Liver (tissue), 9 donors: Measurements from ENCODE around the gene CCBE1. TPM values are rescaled to one million over a fixed set of nuclear protein-coding genes. Genes with fewer than 3 reads are reported as not detected.
A peak's percentile ranks its signal among the peaks of the same experiment; 100 is the strongest.
"Not testable (repeated sequence)": the region's sequence is repeated elsewhere in the genome, so short reads cannot be mapped to it uniquely, and the experiment has no call there.

ENCODE experiments used
- DNase-seq: peaks from one replicate; pipeline ENCODE4 v3.0.0-alpha.2; 2017; ENCODE audit warnings: low spot score
- H3K27ac ChIP-seq, 2 donors: one replicate each; pipeline ENCODE4 v1.7.0; 2013; ENCODE audit warnings: inconsistent platforms in 2 of 2, low read length in 2 of 2, control low read depth in 1 of 2, low read depth in 1 of 2, mild to moderate bottlenecking in 1 of 2
- H3K27me3 ChIP-seq, 4 donors: one replicate each; pipeline versions ENCODE4 v1.6.1 to v1.7.0; 2013; ENCODE audit warnings: low read length in 3 of 4, inconsistent platforms in 1 of 4, mild to moderate bottlenecking in 1 of 4, moderate library complexity in 1 of 4; ENCODE audit not compliant: control insufficient read depth in 4 of 4, insufficient read depth in 4 of 4
- H3K36me3 ChIP-seq, 4 donors: one replicate each; pipeline versions ENCODE4 v1.6.1 to v1.7.0; 2013; ENCODE audit warnings: low read length in 3 of 4, mild to moderate bottlenecking in 3 of 4, low read depth in 1 of 4, moderate library complexity in 1 of 4; ENCODE audit not compliant: control insufficient read depth in 4 of 4, insufficient read depth in 3 of 4
- H3K4me1 ChIP-seq, 4 donors: one replicate each; pipeline versions ENCODE4 v1.6.1 to v1.7.0; 2013; ENCODE audit warnings: low read length in 3 of 4, mild to moderate bottlenecking in 3 of 4, moderate library complexity in 1 of 4; ENCODE audit not compliant: control insufficient read depth in 4 of 4, insufficient read depth in 4 of 4
- H3K4me3 ChIP-seq, 3 donors: one replicate each; pipeline versions ENCODE4 v1.6.1 to v1.7.0; 2013; ENCODE audit warnings: low read length in 3 of 3, control low read depth in 1 of 3, low read depth in 1 of 3, mild to moderate bottlenecking in 1 of 3
- H3K9ac ChIP-seq, 2 donors: one replicate each; pipeline ENCODE4 v1.7.0; 2013; ENCODE audit warnings: low read length in 2 of 2, mild to moderate bottlenecking in 2 of 2, moderate library complexity in 2 of 2, control low read depth in 1 of 2, low read depth in 1 of 2
- H3K9me3 ChIP-seq, 4 donors: one replicate each; pipeline versions ENCODE4 v1.6.1 to v1.7.0; 2013; ENCODE audit warnings: low read length in 3 of 4; ENCODE audit not compliant: control insufficient read depth in 4 of 4
- EGR1 ChIP-seq, 2 donors: IDR thresholded peaks; 2 replicates each; pipeline ENCODE4 v1.6.1; 2016 to 2018; ENCODE audit warnings: antibody characterized with exemption in 2 of 2, low read depth in 2 of 2
- FOXA1 ChIP-seq: IDR thresholded peaks from 2 replicates; pipeline ENCODE4 v1.6.1; 2016; ENCODE audit warnings: antibody characterized with exemption
- FOXA2 ChIP-seq: IDR thresholded peaks from 2 replicates; pipeline ENCODE4 v1.6.1; 2016; ENCODE audit warnings: antibody characterized with exemption
- GABPA ChIP-seq, 2 donors: IDR thresholded peaks in 1 of 2; conservative IDR thresholded peaks in 1 of 2; 2 replicates each; pipeline ENCODE4 v1.6.1; 2016; ENCODE audit warnings: antibody characterized with exemption in 2 of 2, mild to moderate bottlenecking in 1 of 2, moderate library complexity in 1 of 2
- HNF4A ChIP-seq, 2 donors: conservative IDR thresholded peaks; 2 replicates each; pipeline ENCODE4 v1.6.1; 2016; ENCODE audit warnings: antibody characterized with exemption in 2 of 2, mild to moderate bottlenecking in 2 of 2
- HNF4G ChIP-seq: IDR thresholded peaks from 2 replicates; pipeline ENCODE4 v1.6.1; 2016; ENCODE audit warnings: antibody characterized with exemption
- JUND ChIP-seq, 2 donors: IDR thresholded peaks; 2 replicates each; pipeline ENCODE4 v1.6.1; 2016; ENCODE audit warnings: antibody characterized with exemption in 2 of 2
- NR2F2 ChIP-seq: IDR thresholded peaks from 2 replicates; pipeline ENCODE4 v1.6.1; 2016; ENCODE audit warnings: antibody characterized with exemption
- TAF1 ChIP-seq: conservative IDR thresholded peaks from 2 replicates; pipeline ENCODE4 v1.6.1; 2016; ENCODE audit warnings: antibody characterized with exemption, mild to moderate bottlenecking
- YY1 ChIP-seq: IDR thresholded peaks from 2 replicates; pipeline ENCODE4 v1.6.1; 2016; ENCODE audit warnings: antibody characterized with exemption, mild to moderate bottlenecking
- WGBS: extraction: QIAGEN DNeasy Blood & Tissue Kit; methylation state at CpG from one replicate; pipeline ENCODE4 v1.1.7; 2013; 5-methylcytosine and 5-hydroxymethylcytosine counted together
- polyA plus RNA-seq, 2 donors: library from polyadenylated mRNA; stranded (reverse) in 1 of 2; unstranded in 1 of 2; fragments of 200-250 nt in 1 of 2; fragments of >200 nt in 1 of 2; fragmentation: Nextera tagmentation in 1 of 2; extraction: Ambion mirVana in 1 of 2; gene quantifications; one replicate each; pipeline versions ENCODE4 v1.2.1 to v1.2.3, GENCODE V29; 2013 to 2015
- total RNA-seq, 2 donors: library from RNA; depleted of rRNA; stranded (reverse); fragments of >200 nt; gene quantifications; one replicate each; pipeline ENCODE4 v1.2.3, GENCODE V29; 2014
- TF ChIP-seq, protein P1 (sequence below): IDR thresholded peaks from 2 replicates; pipeline ENCODE4 v1.6.1; 2016; ENCODE audit warnings: antibody characterized with exemption
- TF ChIP-seq, protein P2 (sequence below): IDR thresholded peaks from 2 replicates; pipeline ENCODE4 v1.6.1; 2016; ENCODE audit warnings: antibody characterized with exemption, mild to moderate bottlenecking
- TF ChIP-seq, protein P3 (sequence below): IDR thresholded peaks from 2 replicates; pipeline ENCODE4 v1.6.1; 2016; ENCODE audit warnings: antibody characterized with exemption
- TF ChIP-seq, protein P4 (sequence below): fragments of 150-350 bp; IDR thresholded peaks from 2 replicates; pipeline ENCODE4 v1.5.1; 2017; ENCODE audit warnings: improper control_type of control experiment, low read depth, low read length; ENCODE audit not compliant: missing input control
- TF ChIP-seq, protein P5 (sequence below): IDR thresholded peaks from 2 replicates; pipeline ENCODE4 v1.6.1; 2016; ENCODE audit warnings: antibody characterized with exemption
- donor health status: healthy.
- donor health status: healthy.
- donor health status: healthy.
- donor health status: healthy.
- donor health status: healthy.

Gene CCBE1
- total and polyA plus RNA-seq, 4 donors = 1.8 to 2.6 (median 2.2) TPM

DNA sequence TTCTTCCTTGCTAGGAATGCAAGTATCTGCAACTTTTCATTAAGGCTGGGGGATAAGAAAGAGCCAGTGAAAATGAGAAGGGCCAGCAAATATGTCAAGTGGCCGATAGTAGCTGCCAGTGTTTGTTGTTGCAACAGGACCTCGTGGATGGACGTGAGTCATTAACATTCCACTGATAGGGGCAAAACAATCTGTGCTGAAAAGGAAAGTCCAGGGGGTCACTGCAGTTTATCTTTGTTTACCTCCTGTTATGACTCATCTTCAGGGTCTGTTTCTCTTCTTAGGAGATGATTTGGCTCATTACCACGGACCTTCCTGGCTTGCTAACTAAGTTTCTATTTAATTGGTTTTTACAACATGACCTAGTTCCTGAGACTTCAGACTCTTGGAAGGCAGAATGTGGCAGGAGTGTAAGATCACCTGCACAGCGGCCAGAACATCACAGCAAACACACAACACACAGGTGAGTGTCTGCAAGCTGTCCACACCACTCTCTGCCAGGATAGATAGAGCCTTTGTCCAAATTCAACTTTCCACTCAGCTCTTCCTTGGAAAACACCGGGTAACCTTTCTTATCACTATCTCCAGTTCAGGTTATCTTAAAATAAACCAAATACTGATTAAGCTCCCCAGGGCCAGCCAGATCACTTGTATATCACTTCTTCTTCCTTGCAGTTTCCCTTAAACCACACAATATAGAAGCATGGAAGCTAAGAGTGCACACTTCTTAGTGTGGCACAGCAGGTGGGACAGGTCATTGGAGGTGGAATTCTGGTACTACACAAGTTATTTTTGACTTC lies 180.7 kb downstream of the CCBE1 start (continued):
- TF ChIP-seq, protein P1, sequence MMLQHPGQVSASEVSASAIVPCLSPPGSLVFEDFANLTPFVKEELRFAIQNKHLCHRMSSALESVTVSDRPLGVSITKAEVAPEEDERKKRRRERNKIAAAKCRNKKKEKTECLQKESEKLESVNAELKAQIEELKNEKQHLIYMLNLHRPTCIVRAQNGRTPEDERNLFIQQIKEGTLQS = peak; percentile 85

DNA sequence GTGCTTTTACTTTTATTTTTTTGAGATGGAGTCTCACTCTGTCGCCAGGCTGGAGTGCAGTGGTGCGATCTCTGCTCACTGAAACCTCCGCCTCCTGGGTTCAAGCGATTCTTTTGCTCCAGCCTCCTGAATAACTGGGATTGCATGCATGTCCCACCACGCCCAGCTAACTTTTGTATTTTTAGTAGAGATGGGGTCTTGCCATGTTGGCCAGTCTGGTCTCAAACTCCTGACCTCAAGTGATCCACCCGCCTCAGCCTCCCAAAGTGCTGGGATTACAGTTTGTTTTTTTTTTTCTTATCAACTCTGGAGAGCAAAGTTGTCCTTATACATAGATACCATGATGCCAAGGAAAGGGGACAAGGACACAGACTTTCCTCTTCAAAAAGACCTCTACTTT lies 181.3 kb downstream of the CCBE1 start:
- H3K4me1 ChIP-seq, H3K9me3 ChIP-seq, DNase-seq, H3K9ac ChIP-seq, H3K36me3 ChIP-seq, H3K4me3 ChIP-seq, H3K27me3 ChIP-seq: not testable (repeated sequence)
- 62% methylated on average over 6 of the region's 6 CpGs for WGBS
- H3K27ac ChIP-seq = peak overlapping the region in 1 of 2 donors; percentile 4

DNA sequence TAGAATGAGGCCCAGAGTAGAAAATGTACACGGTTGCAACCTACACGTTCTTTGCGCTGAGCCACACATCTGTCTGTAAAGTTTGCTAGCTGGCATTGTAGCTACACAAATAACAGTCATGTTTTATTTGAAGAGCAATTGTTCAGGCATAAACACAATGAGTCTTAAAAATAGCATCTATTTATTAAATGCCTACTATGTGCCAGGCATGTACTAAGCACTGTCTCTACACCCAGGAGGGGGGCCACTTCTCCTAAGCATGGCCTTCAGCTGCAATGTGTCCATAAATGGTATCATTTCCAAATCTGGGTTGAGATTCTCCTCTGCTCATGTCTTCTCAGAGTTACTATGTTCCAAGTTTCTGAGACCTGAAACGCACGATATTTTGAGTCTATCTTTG lies 182.1 kb downstream of the CCBE1 start:
- Histone ChIP-seq H3K36me3 (no peaks in the 10 kb centered on the region), H3K27ac (no peak overlapping the region), H3K9ac (no peak overlapping the region), H3K4me3 (no peak overlapping the region), H3K4me1 (peaks cover 0 to 4% (median 0%) of the 10 kb centered on the region in 4 donors), H3K27me3 (peaks cover 0 to 3% (median 1%) of the 10 kb centered on the region in 4 donors), H3K9me3 (no peaks in the 10 kb centered on the region)
- WGBS = 76% methylated on average over 5 of the region's 5 CpGs
- TF ChIP-seq HNF4A (conservative IDR thresholded peaks at IDR 0.05) (no peak), TAF1 (no peak), GABPA (IDR thresholded peaks at IDR 0.05 in 1 of 2, conservative IDR thresholded peaks at IDR 0.05 in 1 of 2) (no peak), HNF4G (no peak), JUND (IDR thresholded peaks at IDR 0.05) (no peak), FOXA2 (no peak), NR2F2 (no peak), FOXA1 (no peak), YY1 (no peak), EGR1 (IDR thresholded peaks at IDR 0.05; ENCODE audit: low read depth in 2 of 2) (no peak)
- TF ChIP-seq, protein P1 = no peak
- TF ChIP-seq, protein P2, sequence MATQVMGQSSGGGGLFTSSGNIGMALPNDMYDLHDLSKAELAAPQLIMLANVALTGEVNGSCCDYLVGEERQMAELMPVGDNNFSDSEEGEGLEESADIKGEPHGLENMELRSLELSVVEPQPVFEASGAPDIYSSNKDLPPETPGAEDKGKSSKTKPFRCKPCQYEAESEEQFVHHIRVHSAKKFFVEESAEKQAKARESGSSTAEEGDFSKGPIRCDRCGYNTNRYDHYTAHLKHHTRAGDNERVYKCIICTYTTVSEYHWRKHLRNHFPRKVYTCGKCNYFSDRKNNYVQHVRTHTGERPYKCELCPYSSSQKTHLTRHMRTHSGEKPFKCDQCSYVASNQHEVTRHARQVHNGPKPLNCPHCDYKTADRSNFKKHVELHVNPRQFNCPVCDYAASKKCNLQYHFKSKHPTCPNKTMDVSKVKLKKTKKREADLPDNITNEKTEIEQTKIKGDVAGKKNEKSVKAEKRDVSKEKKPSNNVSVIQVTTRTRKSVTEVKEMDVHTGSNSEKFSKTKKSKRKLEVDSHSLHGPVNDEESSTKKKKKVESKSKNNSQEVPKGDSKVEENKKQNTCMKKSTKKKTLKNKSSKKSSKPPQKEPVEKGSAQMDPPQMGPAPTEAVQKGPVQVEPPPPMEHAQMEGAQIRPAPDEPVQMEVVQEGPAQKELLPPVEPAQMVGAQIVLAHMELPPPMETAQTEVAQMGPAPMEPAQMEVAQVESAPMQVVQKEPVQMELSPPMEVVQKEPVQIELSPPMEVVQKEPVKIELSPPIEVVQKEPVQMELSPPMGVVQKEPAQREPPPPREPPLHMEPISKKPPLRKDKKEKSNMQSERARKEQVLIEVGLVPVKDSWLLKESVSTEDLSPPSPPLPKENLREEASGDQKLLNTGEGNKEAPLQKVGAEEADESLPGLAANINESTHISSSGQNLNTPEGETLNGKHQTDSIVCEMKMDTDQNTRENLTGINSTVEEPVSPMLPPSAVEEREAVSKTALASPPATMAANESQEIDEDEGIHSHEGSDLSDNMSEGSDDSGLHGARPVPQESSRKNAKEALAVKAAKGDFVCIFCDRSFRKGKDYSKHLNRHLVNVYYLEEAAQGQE = no peak
- TF ChIP-seq, protein P3, sequence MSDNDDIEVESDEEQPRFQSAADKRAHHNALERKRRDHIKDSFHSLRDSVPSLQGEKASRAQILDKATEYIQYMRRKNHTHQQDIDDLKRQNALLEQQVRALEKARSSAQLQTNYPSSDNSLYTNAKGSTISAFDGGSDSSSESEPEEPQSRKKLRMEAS = no peak
- TF ChIP-seq, protein P4, sequence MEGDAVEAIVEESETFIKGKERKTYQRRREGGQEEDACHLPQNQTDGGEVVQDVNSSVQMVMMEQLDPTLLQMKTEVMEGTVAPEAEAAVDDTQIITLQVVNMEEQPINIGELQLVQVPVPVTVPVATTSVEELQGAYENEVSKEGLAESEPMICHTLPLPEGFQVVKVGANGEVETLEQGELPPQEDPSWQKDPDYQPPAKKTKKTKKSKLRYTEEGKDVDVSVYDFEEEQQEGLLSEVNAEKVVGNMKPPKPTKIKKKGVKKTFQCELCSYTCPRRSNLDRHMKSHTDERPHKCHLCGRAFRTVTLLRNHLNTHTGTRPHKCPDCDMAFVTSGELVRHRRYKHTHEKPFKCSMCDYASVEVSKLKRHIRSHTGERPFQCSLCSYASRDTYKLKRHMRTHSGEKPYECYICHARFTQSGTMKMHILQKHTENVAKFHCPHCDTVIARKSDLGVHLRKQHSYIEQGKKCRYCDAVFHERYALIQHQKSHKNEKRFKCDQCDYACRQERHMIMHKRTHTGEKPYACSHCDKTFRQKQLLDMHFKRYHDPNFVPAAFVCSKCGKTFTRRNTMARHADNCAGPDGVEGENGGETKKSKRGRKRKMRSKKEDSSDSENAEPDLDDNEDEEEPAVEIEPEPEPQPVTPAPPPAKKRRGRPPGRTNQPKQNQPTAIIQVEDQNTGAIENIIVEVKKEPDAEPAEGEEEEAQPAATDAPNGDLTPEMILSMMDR = no peak
- TF ChIP-seq, protein P5, sequence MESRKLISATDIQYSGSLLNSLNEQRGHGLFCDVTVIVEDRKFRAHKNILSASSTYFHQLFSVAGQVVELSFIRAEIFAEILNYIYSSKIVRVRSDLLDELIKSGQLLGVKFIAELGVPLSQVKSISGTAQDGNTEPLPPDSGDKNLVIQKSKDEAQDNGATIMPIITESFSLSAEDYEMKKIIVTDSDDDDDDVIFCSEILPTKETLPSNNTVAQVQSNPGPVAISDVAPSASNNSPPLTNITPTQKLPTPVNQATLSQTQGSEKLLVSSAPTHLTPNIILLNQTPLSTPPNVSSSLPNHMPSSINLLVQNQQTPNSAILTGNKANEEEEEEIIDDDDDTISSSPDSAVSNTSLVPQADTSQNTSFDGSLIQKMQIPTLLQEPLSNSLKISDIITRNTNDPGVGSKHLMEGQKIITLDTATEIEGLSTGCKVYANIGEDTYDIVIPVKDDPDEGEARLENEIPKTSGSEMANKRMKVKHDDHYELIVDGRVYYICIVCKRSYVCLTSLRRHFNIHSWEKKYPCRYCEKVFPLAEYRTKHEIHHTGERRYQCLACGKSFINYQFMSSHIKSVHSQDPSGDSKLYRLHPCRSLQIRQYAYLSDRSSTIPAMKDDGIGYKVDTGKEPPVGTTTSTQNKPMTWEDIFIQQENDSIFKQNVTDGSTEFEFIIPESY = no peak
- no peak for DNase-seq
